HG03039 (cell line): ENCODE measurements around the gene PGF.
"Not testable (repeated sequence)": the region's sequence is repeated elsewhere in the genome, so short reads cannot be mapped to it uniquely, and the experiment has no call there.

Source experiments
- ATAC-seq: cut with Tn5 transposase; IDR thresholded peaks from one replicate; pipeline ENCODE4 v1.9.1; 2021; ENCODE audit warnings: mild to moderate bottlenecking, moderate library complexity; ENCODE audit not compliant: unreplicated experiment

The PGF gene

GRCh38 chr14:74955229-74956026, at the start of gene PGF:
Gene PGF (minus strand): TSS chr14:74955597. CDS start chr14:74955242, 355 bp downstream.
- ATAC-seq: no peak

GRCh38 chr14:75003250-75004027, 48.0 kb upstream of the PGF start:
- ATAC-seq: no peak

- peak; percentile 96 for ATAC-seq
These were observed 47.2 kb upstream of the PGF start, which contains the start of gene EIF2B2 for GRCh38 chr14:75002392-75003249. Gene EIF2B2 (plus strand): TSS chr14:75002921. CDS start chr14:75002991, 70 bp downstream.

GRCh38 chr14:75001899-75002298, 46.5 kb upstream of the PGF start:
- ATAC-seq: no peak

GRCh38 chr14:75001261-75001660, 45.9 kb upstream of the PGF start:
- no peak for ATAC-seq

- ATAC-seq: not testable (repeated sequence)
These were observed 40.4 kb upstream of the PGF start for GRCh38 chr14:74995781-74996180.

GRCh38 chr14:74994182-74994581, 38.8 kb upstream of the PGF start:
- not testable (repeated sequence) for ATAC-seq

- no peak for ATAC-seq
These were observed 33.6 kb upstream of the PGF start for GRCh38 chr14:74988993-74989392.

- ATAC-seq: no peak
These were observed 32.7 kb upstream of the PGF start for GRCh38 chr14:74988131-74988530.

- ATAC-seq: no peak
These were observed 30.4 kb upstream of the PGF start for GRCh38 chr14:74985806-74986205.

GRCh38 chr14:74985028-74985310, 29.6 kb upstream of the PGF start:
- ATAC-seq: no peak

GRCh38 chr14:74984236-74985027, 29.0 kb upstream of the PGF start:
- ATAC-seq: no peak

GRCh38 chr14:74983343-74983742, 27.9 kb upstream of the PGF start:
- ATAC-seq: no peak

GRCh38 chr14:74982661-74983060, 27.3 kb upstream of the PGF start:
- no peak for ATAC-seq

- no peak for ATAC-seq
These were observed 26.4 kb upstream of the PGF start for GRCh38 chr14:74981833-74982232.

- no peak for ATAC-seq
These were observed 26.0 kb upstream of the PGF start for GRCh38 chr14:74981462-74981782.

- ATAC-seq: no peak
These were observed 25.5 kb upstream of the PGF start for GRCh38 chr14:74980731-74981461.

GRCh38 chr14:74980398-74980730, 25.0 kb upstream of the PGF start:
- ATAC-seq: no peak

GRCh38 chr14:74979442-74980397, 24.3 kb upstream of the PGF start:
- ATAC-seq: no peak
